Cerebellar nuclear complex (tissue), 1 donor: ENCODE results near the gene FADS6.
"Not testable (repeated sequence)": the region's sequence is repeated elsewhere in the genome, so short reads cannot be mapped to it uniquely, and the experiment has no call there.

Experiments used
- DNase-seq, 2 experiments: peaks; one replicate each; lab custom pipeline; 2025; lab: John Stamatoyannopoulos, UW

Gene FADS6

GRCh38 chr17:74920642-74921025 is 27.2 kb upstream of the FADS6 start:
- no peak for DNase-seq

DNA sequence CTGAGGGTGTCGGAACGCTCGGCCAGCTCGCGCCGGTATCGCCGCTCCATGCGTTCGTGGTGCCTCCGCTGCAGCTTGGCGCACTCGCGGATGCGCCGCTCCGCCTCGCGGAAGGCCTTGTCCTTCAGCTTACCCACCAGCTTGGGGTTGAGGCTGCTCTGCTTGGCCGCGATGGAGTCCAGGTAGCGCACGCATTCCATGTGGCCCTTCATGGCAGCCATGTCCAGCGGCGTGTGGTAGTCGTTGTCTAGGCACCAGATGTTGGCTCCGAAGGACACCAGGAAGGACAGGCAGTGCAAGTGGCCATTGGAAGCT is 26.8 kb upstream of the FADS6 start:
- no peak for DNase-seq

DNA sequence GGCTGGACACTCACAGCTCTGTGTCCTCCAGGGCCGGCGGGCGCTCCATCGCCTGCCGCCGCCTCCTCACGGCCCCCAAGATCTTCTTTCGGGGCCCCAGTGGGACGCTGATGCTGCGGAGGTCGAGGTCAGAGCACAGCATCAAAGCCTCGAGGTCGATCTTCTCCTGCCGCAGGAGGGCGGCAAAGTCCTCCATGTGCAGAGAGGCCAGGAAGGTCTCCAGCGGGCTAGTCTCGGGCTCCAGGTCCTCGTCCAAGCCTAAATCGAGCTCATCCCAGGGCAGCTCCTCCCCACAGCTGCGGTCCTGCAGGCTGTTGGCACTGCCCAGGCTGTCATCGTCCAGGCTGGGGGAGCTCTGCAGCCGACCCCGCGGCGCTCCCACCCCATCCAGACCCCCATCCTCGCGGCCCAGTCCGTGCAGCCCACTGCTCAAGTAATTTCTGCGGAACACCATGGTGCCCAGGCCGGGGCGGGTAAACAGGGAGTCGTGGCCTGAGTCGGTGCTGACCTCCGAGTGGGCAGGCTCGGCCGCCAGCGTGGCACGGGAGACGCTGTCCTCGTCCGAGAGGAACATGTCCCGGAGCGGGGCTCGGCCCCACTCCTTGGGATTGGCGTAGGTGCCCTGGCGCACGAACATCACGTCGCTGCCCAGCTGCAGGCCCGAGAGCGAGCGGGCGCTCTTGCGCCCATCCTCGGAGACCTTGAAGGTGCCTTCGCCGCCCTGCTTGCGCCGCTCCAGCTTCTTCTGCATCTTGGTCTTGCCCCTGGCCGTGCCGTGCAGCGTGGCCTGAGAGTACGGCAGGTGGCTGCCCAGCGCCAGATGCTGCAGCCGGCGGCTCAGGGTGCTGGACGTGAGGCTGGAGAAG is 26.2 kb upstream of the FADS6 start:
- no peak for DNase-seq

- no peak for DNase-seq
Measured at GRCh38 chr17:74918906-74919305, 25.5 kb upstream of the FADS6 start.

- DNase-seq, result no peak
Measured at GRCh38 chr17:74917430-74917829, 24.0 kb upstream of the FADS6 start.

- DNase-seq, result no peak
Measured at GRCh38 chr17:74916851-74917199, 23.4 kb upstream of the FADS6 start.

- no peak for DNase-seq
Measured at GRCh38 chr17:74916136-74916850, 22.9 kb upstream of the FADS6 start.

- not testable (repeated sequence) for DNase-seq
Measured at GRCh38 chr17:74911423-74911822, 18.0 kb upstream of the FADS6 start.

GRCh38 chr17:74909097-74909496 is 15.7 kb upstream of the FADS6 start:
- not testable (repeated sequence) for DNase-seq

GRCh38 chr17:74907012-74907411 is 13.6 kb upstream of the FADS6 start:
- no peak for DNase-seq

DNA sequence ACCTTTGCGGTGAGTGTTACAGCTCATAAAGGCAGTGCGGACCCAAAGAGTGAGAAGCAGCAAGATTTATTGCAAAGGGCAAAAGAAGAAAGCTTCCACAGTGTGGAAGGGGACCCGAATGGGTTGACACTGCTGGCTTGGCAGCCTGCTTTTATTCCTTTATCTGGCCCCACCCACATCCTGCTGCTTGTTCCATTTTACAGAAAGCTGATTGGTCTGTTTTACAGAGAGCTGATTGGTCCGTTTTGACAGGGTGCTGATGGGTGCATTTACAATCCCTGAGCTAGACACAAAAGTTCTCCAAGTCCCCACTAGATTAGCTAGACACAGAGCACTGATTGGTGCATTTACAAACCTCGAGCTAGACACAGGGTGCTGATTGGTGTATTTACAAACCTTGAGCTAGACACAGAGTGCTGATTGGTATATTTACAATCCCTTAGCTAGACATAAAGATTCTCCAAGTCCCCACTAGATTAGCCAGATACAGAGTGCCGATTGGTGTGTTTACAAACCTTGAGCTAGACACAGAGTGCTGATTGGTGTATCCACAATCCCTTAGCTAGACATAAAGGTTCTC is 12.9 kb upstream of the FADS6 start:
- DNase-seq, result not testable (repeated sequence)

DNA sequence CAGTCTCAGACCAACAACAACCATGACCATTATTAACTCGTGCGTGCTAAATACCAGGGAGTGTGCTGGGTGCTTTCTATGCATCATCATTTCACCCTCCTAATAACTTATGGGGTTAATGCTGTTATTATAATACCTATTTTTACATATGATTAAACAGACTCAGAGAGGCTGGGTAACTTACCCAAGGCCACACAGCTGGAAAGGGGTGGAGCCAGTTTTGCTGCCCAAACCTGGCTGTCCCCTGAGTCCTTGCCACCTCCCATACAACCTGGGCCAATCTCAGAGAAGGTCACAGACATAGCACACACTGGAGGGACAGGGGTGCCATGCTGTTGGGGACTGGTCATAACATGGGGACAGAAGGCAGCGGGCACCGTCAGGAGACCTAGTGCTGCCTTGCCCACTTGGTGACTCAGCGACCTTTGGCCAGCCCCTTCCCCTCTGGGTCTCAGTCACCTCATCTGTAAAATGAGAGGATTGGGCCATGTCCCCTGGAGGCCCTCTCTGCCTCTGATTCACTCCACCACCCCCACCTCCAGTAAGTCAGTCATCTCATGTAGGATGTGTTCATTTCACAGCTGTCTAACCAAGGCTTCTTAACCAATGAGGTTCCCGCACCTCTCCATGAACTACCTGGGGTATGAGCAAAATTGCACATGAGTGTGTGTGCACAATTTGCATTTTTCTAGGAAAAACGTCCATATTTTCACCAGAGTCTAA is 11.4 kb upstream of the FADS6 start:
- DNase-seq, result no peak

DNA sequence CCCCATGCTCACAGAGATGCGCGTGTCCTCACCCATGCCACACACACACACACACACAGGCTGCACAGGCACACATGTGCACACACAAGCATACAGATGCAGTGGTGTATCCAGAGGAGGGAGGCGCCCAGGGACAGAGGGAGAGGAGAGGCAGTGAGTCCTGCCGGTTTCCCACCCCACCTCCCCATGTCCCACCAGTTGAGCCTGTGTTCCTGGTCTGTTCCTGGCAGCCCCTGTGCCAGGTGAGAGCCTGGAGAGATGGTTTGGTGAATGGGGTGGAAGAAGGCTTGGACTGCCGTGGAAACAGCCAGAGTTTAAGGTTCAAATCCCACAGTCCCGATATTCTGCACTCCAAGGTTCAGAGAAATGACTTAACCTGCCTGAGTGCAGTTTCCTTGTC is 10.2 kb upstream of the FADS6 start:
- DNase-seq, result no peak

GRCh38 chr17:74903034-74903433 is 9.6 kb upstream of the FADS6 start:
- DNase-seq, result no peak

DNA sequence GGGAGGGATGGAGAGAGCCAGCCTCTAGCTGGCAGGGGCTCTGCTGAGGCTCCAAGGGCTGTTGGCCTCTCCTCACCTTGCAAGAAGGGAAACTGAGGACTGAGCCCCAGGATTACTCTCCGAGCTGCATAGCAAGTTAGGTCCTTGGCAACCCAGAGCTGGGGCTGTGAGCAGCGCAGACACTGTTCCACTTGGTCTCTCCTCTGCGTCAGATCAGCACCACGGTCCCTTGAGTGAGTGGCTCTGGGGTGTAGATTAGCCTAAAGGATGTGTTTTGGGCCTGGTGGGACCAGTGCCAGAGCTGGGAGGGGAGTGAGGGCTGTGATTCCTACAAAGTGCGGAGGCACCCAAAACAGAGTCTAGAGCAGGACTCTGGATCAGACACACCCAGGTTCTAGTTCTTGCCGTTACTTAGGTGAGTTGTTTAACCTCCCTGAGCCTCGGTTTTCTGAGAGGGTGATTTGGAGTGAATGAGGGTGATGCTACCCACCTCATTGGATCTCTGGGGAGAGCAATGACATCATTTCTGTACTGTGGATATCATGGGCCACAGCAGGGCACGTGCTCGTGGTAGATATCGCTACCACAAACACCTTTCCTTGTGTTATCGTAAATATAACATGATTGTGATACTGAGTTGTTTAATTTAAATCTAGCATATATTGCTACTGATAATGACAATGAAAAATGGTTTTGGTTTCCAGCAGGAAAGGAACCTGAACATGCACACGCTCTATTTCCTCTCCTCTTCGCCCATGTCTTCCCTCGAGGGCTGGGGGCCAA is 8.1 kb upstream of the FADS6 start:
- DNase-seq, result no peak

DNA sequence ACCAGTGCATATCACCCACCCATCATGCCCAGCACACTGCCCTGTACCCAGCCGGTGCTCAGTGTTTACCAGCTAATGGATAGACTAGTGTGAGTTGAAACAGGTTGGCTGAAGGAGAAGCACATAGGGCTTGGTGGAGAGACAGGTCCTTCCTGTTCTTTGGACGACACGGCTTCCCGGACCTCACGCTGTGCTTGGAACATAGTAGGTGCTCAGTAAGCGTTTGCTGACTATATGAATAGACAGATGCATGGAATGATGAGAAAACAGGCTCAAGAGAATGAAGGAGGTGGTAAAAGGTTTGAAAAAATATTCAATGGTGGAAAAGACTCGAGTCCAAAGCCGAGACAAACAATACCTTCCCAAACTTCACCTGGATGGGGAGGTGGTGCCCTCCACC is 6.8 kb upstream of the FADS6 start:
- no peak for DNase-seq

GRCh38 chr17:74898376-74898946 is 5.0 kb upstream of the FADS6 start:
- DNase-seq, result no peak

GRCh38 chr17:74893936-74894671 is 671 bp upstream of the FADS6 start:
- DNase-seq, result no peak

DNA sequence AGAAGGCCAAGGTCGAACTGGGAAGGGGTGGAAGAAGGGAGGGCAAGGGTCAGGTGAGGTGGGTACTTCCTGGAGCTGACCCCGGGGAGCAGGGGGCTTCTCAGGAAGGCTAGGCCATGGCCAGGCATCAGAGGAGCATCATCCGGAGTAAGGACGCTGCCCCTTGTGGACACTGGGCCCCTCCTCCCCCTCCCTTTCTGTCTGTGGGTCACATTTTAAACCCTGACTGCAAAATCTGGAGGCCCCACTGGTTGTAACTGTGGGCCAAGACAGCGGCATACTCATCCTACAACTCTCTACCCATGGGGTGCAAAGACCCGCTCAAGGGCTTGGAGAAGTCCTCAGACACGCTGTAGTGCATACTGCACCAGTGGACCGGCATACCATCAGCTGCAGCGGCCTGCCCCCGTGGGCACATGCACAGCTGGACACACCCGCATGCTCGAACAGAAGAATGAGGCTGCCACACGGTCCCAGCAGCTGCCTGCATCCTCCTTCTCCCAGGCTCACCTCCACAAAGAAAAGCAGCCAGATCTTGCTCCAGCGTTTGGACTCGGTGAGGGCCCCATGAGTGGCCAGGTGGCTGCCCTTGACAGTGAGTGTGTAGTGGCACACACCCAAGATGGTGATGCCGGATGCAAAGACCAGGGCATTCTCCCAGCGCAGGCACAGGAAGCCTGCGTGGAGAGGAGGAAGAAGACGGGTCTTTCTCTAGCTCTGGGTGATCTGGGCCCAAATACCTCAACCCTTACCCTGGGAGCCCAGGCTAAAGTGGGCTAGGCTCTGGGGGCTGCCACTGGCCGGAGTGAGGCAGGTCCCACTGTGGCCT is 1.2 kb downstream of the FADS6 start:
- DNase-seq, result no peak

DNA sequence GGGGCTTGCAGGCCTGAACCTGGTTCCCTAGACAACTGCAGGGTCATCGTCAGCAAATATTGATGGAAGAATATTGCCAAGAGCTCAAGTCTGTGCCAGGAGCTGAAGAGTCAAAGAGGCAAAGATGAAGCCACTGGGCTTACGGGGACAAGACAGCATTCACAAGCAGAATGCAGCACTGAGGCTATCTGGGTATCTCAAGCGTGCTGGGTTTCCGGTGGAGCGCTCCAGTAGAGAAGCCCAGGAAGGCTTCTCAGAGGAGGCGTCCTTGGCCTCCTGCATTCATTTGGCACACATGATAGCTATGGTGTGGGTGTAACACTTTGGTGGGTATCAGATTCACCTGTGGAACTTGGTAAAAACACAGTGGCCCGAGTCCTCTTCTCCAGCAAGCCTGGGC is 2.9 kb downstream of the FADS6 start:
- DNase-seq, result no peak
